GM18520 (cell line): ENCODE results near the gene MYZAP.

ENCODE experiments used
- ATAC-seq: cut with Tn5 transposase; IDR thresholded peaks from one replicate; pipeline ENCODE4 v1.9.1; 2021; ENCODE audit not compliant: unreplicated experiment

The MYZAP gene

DNA sequence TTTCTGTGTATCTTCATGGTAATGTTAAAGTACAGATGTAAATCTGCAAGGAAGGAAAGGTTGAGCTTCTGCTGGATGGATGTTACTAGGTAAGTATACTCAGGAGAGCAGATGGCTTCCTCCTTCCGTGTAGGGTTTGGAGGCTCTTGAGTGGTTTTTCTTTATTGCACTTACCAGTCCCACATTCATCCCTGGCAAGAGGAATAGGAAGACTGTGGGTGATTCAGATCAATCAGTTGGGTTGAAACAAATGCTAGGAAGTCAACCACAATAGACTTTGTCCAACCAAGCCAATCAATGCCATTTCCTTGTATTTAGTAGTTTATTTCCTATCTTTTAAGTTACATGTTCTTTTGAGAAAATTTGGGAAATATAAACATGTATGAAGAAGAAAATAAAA, 26.6 kb downstream of the MYZAP start:
- ATAC-seq: no peak

DNA sequence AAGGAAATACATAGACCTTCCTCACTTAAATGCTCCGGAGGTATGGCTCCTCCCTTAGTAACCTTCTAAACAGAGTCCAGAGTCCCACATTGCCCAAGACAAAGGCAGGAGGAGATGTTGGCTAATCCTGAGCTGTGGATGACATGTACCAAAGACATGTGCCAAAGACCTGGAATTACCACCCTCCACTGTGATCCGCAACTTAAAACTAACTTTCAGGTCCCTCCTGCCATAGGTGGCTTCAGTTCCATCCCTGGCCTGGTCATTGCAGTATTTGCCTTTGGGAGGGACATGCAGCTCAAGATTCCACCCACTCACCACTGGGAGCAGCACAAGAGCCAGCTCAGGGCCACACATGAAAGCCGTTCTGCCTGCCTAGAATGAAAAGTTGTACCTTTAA, 28.0 kb downstream of the MYZAP start:
- no peak for ATAC-seq

DNA sequence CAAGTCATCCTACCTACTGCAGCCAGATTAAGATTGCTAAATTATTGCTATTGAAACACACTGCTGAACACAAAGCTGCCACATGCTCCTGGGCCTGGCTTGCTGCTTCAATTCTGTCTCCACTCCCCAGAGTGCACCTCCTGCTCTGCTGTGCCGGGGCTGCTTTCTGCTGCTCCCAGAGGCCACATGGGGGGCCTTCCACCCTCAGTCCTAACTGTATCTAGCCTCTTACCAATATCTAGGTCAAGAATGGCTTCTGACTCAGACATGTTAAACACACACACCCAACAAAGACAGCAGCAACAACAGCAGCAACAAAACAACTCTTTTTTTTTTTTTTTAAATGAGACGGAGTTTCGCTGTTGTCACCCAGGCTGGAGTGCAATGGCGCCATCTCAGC, 33.0 kb downstream of the MYZAP start:
- ATAC-seq: no peak

DNA sequence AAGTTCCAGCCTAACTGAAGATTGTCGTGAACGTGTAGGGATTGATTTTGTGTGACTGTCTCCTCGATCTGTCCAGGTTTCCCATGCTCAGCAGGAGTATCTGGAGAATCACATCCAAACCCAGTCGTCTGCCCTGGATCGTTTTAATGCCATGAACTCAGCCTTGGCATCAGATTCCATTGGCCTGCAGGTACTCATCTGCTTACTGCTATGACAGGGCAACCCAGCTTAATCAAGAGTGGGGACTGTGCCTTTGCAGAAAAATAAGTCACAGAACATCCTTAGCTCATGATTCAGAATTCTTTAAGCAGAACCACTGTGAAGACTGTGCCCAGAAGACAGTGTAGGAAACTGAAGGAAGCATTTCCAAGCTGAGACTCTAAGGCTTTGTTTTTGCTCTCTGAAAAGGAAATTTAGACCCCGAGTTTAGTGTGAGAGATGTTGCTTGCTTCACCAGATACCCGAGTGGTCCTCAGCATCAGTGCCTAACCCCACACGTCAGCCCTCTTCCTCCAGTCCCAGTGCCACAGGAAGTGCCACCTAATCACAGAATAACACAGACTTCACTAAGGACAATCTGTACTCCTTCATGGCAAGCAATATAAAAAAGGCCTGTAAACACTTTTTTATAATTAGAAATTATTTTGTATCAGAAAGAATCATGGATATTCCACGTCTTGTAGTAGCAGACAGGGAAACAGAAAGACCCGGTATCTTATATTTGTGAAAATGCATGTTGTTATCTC, 34.2 kb downstream of the MYZAP start:
- no peak for ATAC-seq

DNA sequence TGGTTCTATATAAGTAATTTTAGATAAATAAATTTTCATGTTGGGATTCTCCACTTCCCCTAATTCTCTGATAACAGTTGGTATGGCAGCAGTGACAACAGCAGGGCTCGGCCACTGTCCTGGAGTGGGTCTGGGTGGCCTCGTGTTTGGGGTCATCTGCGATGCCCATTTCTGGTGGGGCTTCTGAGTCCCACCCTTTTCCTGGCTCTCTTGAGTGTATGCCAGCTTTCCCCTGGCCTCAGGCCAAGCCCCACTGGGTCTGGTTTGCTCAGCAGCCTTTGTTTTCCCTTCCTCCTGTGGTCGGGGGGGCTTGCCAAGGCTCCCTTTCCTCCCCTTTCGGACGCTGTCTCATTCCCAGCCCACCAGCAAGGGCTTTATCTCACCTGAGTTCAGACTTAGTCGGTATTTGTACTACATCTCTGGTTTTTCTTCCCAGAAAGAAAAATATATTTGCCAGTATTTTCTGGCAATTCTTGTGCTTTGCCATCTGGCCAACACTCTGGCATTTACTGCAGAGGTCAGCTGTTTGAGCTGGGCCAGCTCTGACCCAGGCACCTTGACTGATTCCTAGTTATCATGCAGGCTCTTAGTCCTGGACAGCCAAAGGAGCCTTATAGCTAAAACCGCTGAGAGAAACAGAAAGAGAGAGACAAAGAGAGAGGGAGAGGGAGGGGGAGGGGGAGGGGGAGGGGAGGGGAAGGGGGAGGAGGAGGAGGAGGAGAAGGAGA, 35.2 kb downstream of the MYZAP start:
- ATAC-seq: no peak

DNA sequence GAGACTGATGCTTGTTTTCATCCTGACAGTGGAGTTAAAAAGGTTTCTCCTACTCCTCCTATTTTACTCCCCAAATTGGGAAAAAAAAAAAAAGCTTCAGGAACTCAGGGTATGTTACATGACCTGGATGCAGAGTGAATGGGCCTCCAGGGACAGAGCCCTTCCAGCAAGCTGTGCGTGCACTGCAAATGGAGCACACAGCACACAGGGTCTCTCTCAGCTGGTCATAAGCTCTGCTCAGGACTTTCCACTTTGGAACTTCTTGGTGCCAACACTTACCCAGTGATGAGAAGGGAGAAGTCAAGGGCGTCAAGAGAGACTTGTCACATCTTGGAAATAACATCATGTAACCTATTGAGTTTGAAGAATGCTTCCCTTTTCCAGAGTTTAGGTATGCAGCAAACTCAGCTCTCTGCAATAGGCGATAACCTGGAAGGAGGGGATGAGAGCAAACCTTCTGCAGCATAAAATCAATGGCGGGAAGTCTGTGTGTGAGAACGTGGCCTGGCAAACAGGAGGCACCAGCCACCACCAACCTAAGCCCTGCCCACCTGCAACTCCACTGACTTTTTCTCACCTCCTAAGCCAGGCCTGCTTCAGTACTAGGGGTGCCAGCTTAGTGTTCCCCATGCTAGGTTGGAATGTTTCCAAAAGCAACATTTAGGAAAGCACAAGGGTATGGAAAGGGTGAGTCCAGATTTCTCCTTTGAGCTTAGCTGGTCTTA, 39.8 kb downstream of the MYZAP start:
- ATAC-seq: no peak

DNA sequence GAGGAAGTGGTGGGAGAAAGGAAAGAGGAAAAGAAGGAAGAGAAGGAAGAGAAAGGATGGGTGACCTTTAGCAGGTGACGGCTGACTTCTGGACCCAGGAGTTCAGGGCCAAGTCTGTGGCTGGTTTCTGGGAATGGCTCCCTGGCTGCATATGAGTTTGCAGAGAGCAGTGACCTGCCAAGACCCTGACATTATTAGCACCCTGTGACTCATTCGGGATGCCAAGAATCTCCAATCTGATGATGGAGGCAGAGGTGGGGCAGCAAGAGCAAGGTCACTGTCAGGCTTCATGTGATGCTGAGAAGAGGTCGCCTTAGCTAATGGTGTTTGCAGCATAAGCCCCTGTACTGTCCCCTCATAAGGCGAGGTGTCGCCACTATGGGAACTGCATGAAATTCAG, 42.6 kb downstream of the MYZAP start:
- ATAC-seq: no peak

DNA sequence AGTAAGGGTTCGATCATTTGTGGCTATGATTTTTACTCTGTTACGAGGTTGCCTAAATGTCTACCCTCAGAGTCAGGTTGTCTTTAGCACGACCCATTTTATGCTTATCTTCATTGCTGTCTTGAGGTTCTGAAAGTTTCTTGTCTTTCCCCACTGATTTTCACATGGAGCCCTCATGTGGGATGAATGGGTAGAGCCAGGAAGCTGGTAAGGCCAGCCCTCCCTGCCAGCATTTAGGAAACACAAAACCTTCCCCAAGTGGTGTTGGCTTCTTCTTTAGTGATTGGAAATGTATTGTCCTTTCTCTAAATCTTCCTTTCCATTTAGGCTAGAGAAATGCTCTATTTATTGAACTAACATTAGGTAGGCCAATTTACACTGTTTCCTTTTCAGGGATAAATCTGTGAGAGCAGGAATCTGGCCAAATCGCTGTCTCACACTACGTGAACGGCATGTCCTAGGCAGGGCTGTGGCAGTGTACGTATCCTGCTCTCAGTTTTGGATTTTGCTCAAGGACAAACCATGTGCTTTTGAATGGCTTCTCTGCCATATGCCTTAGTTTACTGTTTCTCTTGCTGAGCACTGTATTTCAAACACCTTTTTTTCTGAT, 43.7 kb downstream of the MYZAP start:
- ATAC-seq: no peak

DNA sequence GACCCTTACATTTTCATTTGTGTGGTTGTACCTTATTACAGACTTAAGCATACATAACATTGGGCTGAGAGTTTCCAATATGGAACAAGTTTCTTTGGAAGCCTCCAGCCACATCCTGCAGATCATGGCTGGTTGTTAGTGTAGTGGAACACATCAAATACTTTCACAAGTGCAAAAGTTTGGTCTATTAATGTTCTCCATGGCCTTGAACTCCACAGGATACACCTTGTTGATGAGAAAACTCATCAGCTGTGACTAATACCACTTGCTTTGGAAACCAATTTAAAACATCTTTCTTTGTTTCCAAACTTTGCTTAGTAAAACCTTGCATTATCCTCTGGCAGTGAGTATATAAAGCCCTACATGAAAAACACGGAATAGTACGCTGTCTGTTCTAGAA, 46.1 kb downstream of the MYZAP start:
- no peak for ATAC-seq

DNA sequence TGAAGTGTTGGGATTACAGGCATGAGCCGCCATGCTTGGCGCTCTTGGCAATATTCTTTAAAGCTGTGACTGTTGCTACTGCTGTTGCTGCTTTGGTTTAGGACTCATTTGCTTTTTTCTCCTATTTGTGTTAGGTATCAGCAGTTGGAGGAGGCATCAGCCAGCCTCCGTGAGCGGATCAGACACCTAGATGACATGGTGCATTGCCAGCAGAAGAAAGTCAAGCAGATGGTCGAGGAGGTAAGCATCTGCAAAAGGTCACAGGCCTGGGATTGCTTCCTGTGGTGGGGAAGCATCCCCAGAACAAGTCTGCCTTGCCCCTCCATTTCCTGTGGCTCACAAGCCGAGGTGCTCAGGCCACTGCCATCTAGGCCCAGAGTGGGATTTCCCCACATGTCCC, 47.6 kb downstream of the MYZAP start:
- no peak for ATAC-seq

DNA sequence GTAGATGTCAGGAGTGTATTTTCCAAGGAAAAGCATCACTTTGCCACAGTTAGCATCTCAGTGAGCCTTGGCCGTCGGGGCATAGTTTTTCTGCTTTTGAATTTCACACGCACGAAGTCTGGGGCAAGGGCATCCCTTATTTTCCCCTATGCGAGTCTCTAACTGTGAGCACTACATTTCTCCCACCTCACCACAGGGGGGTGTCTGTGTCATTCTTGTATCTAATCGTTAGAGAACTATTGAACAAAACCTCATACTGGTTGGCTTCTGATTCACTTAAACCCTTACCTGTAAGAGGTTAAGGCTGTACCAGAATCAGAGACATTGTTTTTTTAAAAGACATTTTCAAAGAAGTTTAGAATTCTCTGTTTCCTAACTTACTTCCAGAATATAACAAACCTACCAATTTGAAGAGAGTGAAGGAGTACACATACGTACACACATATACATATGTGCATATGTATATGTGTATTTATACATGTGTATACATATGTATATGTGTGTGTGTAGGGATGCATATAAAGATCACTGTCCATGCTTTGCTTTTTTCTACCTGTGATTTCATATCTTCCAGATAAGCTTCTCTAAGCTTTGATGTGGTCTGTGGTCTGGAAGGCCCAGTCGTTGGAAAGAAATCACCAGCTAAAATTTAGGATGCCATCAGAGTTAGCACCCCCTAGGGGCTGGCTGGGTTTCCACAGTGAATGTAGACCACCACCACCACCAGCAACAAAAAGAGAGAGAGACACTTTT, 49.4 kb downstream of the MYZAP start:
- ATAC-seq: no peak

DNA sequence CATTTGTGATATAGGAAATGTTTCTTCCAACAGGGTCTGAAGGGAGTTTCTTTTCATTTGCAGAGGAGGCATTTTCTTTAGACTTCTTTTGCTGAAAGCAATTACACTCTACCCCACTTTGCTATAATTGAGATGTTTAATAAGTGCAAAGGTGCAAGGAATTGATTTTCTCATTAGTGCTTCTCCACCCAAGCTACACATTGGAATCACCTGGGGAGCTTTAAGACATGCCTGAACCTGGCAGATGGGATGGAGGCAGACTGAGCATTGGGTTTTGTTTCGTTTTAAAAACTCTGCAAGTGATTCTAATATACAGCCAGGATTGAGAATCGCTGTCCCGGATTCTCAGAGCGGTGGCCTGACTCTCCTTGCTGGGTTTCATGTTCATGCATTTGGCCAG, 52.1 kb downstream of the MYZAP start:
- ATAC-seq: no peak

DNA sequence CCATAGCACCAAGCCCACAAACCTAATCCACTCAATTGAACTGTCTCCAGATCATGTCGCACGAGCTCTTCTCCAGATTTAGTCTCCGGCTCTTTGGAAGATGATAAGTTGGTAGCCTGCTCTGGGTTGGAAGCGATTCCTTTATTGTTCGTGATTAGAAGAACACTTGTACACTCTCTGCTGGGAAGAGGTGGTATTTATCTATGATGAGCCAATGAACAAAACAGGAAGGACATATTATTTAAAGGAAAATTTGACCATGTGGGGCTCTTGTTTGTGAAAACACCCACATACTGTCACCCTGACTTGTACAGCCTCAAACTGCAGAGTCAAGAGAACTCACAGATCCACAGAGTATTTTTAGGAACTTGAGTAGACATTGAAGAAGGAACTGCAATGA, 54.4 kb downstream of the MYZAP start:
- ATAC-seq: no peak

DNA sequence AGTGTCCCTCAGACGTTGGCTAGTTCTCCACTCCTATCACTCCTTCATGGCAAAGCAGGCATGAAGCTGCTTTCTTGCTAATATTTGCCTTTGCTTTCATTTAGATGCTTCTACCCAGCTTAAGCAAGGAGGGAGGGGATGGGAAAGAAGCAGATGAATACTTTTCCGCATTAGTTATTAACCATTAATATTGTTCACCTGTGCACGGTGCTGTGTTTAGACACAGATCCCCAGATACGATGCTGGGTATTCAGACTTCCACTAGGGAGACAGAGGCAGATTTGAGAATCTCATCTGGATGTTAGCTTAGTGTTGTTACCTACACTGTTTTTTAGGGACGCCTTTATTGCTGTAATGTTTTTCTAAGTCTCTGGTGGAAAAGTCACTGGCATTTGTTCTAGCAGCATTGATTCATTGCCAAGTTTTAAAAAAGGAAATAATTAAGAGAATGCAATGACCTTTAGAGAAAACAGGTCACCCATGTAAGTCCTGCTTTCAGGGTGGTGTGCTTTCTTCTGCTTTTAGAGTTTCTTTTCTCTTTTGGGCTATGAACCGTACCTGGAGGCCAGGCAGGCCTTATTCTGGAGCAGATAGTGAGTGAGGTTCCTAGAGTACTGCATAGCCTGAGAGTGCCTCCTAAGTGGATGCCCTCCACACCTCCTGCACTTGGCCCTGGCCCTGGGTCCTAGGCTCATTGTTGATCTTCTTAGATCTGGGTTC, 55.5 kb downstream of the MYZAP start:
- no peak for ATAC-seq

DNA sequence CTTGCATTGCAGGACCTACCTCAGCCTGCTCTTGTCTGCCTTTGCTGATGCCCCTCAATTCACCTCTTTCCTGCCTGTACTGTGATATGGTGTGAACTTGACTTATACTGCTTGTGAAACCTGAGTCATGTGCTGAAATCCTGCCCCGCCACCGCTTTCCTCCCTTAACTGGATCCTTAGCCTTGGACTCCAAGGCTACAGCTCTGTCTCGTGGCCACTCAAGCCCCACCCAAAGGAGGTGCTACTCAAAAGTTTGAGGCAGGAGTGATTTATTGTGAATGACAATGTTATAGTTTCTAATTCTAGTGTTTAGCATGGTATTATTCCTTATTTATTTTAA, 56.1 kb downstream of the MYZAP start:
- ATAC-seq: no peak

DNA sequence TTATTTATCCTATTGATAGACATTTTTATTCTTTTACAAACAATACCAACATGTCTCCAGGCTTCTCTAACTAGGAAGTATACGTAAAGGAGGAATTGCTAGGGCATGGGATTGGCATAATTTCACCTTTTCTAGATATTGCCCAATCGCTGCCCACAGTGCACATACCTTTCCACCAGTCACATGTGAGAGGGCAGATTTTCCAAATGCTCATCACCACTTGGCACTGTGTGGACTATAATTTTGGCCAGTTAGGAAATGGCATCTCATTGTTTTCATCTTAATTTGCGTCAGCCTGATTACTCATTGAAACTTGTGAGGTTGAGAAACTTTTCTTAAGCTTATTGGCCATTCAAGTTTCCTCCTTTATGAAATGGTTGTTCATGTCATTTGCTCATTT, 57.4 kb downstream of the MYZAP start:
- ATAC-seq: no peak

DNA sequence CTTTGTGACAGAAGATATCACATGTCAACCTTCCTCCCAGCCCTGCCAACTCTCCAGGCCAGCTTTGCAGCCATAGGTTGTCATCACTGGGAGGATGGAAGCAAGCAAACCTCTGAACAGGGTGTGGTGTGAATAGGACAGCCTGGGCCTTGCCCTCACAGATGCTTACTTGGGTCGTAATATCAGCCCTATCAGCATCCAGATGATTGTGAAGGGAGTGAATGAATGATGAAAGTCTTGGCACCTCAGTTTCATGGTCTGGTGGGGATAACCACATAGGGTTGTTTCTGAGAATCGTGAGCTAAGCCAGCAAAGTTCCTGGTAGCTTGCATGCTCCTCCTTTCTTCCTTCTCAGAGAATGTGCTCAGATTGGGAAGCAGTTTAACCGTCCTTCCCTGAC, 59.7 kb downstream of the MYZAP start:
- no peak for ATAC-seq

DNA sequence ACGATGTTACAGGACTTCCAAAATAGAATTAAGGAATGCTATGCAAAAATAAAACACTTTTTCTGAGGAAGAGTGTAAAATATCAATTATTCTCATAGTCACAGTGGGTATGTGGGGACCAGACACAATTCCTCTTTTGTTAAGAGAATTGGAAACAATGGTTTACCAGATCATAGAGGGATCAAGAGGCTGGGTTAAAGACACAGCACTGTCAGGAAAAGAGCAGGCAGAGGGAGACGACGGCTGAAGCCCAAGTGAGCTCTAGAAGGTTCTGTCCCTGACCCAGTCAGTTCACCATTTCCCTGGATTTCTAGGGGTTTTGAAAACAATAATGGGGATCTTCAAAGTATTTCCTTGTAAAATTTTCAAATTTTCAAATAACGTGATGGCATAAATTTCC, 60.8 kb downstream of the MYZAP start:
- no peak for ATAC-seq

DNA sequence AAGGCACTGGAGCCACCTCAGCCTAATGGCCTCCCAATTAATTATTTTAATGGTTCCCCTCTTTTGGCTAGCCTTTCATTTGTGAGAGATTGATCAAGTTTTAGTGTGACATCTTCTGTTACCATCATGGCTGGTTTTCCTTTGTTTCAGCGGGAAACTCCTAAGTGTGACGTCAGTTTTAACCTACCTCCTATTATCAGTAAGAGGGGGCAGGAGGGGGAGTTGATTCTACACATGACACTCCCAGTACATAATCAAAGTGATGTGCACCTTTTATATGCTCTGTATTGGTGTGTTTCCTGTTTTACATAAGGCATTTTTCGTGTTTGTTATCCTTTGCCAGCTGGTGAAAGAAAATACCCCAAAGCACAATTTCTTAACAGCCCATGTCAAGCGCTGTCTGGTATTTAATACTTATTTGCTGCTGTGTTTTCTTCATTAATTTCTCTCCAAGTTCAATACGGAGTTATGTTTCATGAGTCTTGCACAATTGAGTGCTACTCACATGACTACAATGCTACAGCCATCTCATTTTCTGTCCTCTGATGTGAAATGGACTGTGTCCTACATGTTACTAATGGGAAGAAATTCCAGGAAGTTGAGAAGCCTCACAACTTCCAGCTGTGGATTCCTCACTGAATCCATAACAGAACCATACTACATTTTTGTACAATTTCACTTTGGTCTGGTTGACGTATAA, 62.6 kb downstream of the MYZAP start:
- ATAC-seq: no peak

DNA sequence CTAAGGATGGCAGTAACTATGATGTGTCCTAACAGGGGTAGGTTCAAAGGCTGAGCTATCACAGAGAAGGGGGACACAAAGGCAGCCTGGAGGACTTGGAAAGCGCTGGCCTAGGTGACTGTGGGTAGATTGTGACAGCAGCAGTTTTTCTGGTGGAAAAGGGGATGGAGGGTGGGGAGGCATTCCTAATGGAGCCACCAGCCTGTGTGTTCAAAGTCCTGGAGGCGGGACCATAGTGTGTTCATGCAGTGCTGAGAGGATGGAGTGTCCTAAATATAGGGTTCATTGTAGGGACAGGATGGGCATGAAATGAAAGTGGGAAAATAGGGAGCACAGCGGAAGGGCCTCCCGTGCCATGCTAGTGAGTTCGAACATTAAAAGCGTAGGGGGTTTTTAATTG, 63.3 kb downstream of the MYZAP start:
- no peak for ATAC-seq
